ENCODE measurements around the gene TIAL1. TPM values are rescaled to one million over a fixed set of nuclear protein-coding genes. Genes with fewer than 3 reads are reported as not detected.
A peak's percentile ranks its signal among the peaks of the same experiment; 100 is the strongest.

Gene TIAL1
- total and polyA plus RNA-seq, 2 of the 4 experiments (the other 2 are of a cell fraction) = 28.0 to 83.5 TPM

GRCh38 chr10:119536508-119537025 is 60.2 kb downstream of the TIAL1 start:
- Histone ChIP-seq H3K14ac (replicated peaks; ENCODE audit: low read depth, low read length) (no peak overlapping the region), H3K4me2 (ENCODE audit: low read depth, low read length) (no peak overlapping the region), H2BK120ac (ENCODE audit: low read depth, low read length) (no peak overlapping the region), H4K5ac (ENCODE audit: low read depth, low read length) (no peak overlapping the region), H2AK5ac (ENCODE audit: low read depth, low read length) (no peak overlapping the region; the same call in 1 of the 2 replicates), H3K9me3 (ENCODE audit: control insufficient read depth, insufficient read depth, low read length) (no peaks in the 10 kb centered on the region), H3K56ac (ENCODE audit: extremely low read depth, insufficient read depth, low read length) (no peak overlapping the region), H3K9me1 (ENCODE audit: insufficient read depth, low read length) (peaks cover 20% of the 10 kb centered on the region), H3K9ac (ENCODE audit: low read depth, low read length) (no peak overlapping the region), H2AFZ (replicated peaks; ENCODE audit: low read length, poor library complexity) (no peak overlapping the region), H3K79me1 (ENCODE audit: low read depth in 1 of 2, low read length in 2 of 2) (peaks cover 41 to 84% of the 10 kb centered on the region in 2 experiments), H3K27me3 (ENCODE audit: control insufficient read depth, insufficient read depth, low read length) (no peaks in the 10 kb centered on the region), H2BK5ac (ENCODE audit: low read depth, low read length, poor library complexity, severe bottlenecking) (no peak overlapping the region), H3K18ac (ENCODE audit: low read depth, low read length) (no peak overlapping the region), H4K8ac (ENCODE audit: low read depth in 2 of 2, low read length in 2 of 2) (no peak overlapping the region), H2BK15ac (ENCODE audit: low read depth, low read length) (no peak overlapping the region), H3K27ac (ENCODE audit: insufficient read depth, low read length) (no peak overlapping the region), H3K23ac (ENCODE audit: low read depth, low read length) (no peak overlapping the region), H3K4me3 (ENCODE audit: insufficient read depth, low read depth, low read length) (no peak overlapping the region), H3K4ac (ENCODE audit: low read depth, low read length) (no peak overlapping the region), H4K91ac (ENCODE audit: insufficient read depth, low read depth, low read length) (0 out of 2 replicates have a peak overlapping the region, but pooled peaks have one; percentile 1), H3K36me3 (ENCODE audit: control insufficient read depth, insufficient read depth, low read length) (peaks cover 5% of the 10 kb centered on the region; the same call in 1 of the 2 replicates), H2BK20ac (ENCODE audit: low read depth, low read length) (no peak overlapping the region), H2AK9ac (replicated peaks; ENCODE audit: low read depth, low read length, poor library complexity) (no peak overlapping the region), H4K20me1 (ENCODE audit: insufficient read depth, low read length) (peaks cover 63% of the 10 kb centered on the region), H3K4me1 (ENCODE audit: control insufficient read depth, insufficient read depth, low read length) (peaks cover 29% of the 10 kb centered on the region)
- ChIA-PET POLR2A (ENCODE audit: unreplicated experiment) (no interaction called here), CTCF (interaction anchor here (0.5 kb wide), 1 partner anchor 303 kb away, joined by 3 read pairs; no protein-coding TSS in a partner anchor)
- TF ChIP-seq POLR2A (IDR thresholded peaks at IDR 0.05; ENCODE audit: low read depth, low read length) = no peak
- no peak for ATAC-seq (ENCODE audit: low read depth)
- DNase-seq = no peak
- in situ Hi-C loops (cut with MboI; ENCODE audit: low sequenced_read_pairs) (no loop called here), dilution Hi-C loops (cut with HindIII; ENCODE audit: low sequenced_read_pairs, unreplicated experiment) (no loop called here), intact Hi-C loops (cut with micrococcal nuclease) (no loop called here)
- no TSS peak for BruUV-seq (replicated peaks)
- no CpG with 5 or more reads among the region's 9 CpGs for WGBS, 2 experiments (ENCODE audit: extremely low coverage in 2 of 2, insufficient read length in 1 of 2)

All from IMR-90 (cell line).